ENCODE results near the gene MB21D2.
"Not testable (repeated sequence)": the region's sequence is repeated elsewhere in the genome, so short reads cannot be mapped to it uniquely, and the experiment has no call there.

The MB21D2 gene

DNA sequence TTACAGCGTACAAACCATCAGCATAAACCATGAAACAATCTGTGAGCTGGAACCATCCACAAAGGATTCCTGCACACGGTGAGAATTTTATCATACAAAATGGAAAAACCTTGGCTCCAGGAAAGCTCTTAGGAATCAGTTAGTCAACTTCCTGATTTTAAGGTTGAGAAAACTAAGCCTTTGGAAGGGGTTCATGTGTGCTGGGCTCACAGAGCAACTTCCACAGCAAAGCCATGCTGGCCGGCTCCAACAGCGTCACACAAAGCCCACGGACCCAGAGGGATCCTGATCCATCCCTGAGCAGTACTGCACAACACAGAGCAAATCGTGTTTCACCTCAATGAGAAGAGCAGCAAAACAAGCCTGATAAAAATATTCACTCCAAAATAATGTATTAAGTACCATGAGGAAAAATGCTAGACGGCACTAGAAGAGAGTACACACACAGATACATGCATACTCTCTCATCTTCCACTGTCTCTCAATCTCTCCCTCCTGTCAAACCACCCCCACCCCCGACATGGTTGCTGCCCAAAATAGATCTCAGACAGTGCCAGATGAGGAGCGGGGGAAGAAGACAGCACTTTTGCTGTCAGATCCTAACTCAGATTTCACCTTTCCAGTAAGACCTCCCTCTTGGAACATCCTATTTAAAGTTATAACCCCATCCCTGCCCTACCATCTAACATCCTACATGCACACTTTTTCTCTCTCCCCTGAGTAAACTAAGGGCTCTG is 58.6 kb downstream of the MB21D2 start:
- no peak for DNase-seq

DNA sequence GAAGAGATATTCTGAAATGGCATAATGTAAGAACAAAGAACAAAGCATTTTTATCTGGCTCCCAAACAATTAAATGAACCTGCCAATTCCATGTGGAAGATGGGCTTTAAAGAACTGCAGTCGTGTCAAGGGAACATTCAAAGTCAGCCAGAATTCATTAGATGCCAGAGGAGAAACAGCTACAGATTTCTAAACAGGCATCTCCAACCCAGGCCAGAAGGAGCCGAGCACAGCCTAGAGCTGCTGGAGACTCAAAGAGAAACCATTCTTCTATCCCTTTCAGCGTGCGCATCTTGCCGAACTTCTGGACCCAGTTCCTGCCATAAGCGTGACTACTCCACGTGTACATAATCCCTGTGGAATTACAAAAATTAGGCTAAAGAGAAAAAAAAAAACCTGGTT is 60.4 kb downstream of the MB21D2 start:
- no peak for DNase-seq

DNA sequence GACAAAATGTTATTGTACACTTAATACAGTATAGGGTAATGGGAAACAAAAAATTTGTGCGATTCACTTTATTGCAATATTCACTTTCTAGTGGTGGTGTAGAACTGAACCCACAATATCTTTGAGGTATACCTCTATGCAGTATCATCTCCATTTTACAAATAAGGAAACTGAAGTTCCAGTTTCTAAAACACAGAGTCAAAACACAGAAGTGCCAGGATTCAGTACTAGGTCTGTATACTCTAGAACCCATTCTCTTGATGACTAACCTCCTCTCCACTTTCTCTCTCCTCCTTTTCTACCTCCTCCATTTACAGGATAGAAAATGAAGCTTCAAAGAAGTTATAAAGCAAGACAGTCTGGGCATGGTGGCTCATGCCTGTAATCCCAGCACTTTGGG is 62.2 kb downstream of the MB21D2 start:
- DNase-seq: no peak

DNA sequence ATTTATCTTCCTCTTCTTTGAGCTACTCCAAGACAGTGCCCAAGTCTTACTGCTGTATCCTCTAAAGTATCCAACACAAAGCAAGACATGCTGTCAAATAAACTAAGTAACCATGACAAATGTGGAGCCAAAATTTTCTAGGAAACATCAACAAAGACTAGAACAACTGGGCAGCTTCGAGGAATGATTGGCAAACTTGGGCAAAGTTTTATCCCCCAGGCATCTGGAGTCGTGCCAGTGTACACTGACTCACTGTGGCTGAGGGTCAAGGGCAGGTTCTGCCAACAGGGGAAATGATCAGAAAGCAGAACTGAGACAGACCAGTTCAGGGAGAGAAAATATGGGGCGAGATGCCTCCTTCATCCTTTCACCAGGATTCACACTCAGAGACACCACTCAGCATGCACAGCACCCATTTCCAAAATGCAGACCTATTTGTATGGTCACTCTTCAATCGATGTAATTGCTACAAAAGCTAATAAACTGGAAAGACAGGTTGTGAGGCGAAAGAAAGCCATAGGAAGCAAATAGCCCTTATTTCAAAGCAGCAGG is 65.8 kb downstream of the MB21D2 start:
- no peak for DNase-seq

DNA sequence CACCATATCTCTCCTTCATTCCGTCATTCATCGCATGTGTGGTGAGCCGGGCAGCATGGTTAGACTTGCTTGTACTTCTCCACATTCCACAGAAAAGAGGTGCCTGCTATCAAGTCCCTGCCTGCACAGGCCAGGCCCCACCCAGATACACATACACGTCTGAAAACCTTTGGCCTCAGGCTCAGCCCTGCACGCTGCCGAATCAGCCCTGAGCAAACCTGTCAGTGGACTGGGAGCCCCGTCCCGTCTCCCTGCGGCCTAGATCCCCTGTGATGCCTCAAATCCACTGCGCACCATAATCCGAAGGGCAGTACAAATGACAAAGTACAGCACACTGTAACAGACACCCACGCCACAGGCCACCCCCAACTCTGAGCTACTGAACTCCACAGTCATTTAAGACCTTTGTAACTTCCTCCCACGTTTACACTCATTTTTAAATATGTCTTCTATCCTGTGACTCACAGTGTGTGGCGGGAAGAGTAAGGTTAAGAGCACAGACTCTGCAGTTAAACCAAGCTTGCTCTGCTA is 67.1 kb downstream of the MB21D2 start:
- no peak for DNase-seq

DNA sequence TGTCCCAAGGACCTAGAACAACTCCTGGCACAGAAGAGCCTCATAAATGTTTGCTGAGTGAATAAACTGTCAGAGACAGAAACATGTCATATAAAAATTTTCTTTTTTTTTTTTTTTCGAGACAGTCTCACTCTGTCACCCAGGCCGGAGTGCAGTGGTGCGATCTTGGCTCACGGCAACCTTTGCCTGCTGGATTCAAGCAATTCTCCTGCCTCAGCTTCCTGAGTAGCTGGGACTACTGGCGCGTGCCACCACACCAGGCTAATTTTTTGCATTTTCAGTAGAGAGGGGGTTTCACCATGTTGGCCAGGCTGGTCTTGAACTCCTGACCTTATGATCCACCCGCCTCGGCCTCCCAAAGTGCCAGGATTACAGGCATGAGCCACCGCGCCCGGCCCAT is 67.8 kb downstream of the MB21D2 start:
- not testable (repeated sequence) for DNase-seq

DNA sequence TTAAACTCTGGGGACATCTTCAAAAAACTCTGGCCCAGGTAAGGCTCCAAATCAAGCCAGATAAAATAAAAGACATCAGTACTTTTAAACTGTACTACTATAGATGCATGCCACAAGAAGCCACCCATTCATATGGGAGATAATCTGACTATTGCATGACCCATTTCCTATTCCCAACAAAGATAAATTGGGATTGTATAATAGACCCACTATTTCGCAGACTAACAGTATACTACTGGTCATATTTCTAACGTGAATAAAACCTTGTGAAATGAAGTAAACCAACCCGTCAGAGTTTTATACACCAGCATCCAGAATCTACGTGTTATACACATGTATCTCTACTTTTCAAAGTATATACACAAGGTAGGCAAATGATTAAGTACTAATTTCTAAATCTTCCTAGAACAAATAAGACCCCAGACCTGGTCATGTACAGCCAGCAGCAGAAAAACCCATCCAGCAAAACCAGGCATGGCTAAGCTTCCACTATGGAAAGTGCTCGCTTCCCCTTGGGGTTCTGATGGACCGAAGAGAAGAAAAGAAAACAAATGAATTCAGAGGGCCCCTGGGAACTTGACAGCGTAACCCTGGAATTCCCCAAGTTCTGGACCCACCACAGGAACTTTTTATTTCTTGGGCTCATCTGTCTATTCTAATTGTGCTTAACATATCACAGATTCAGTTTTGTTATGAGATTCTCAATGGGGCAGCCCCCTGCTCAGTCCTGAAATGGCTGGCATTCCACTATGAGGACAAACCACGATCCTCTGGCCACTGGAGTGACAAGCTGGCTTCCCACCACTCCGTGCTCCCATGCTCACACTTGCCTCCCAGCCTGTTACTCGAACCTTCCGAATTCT is 69.1 kb downstream of the MB21D2 start:
- DNase-seq: no peak

DNA sequence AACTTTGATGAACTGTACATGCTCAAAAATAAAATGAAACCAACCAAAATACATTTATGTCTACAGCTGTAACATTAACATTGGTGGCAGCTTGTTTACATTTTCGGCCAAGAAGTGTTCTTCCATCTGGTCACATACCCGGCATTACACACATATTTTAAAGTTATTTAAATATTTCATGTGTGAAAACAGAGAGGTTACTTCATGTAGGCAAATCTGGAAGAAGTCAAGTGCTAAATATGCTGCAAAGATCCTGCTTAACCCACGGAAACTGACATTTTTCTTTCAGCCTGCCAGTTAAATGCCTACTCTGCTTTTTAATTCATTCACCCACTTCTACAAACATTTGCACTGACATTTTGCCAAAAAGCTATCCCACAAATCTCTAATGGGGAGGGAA is 69.7 kb downstream of the MB21D2 start:
- DNase-seq: peak; percentile 30

DNA sequence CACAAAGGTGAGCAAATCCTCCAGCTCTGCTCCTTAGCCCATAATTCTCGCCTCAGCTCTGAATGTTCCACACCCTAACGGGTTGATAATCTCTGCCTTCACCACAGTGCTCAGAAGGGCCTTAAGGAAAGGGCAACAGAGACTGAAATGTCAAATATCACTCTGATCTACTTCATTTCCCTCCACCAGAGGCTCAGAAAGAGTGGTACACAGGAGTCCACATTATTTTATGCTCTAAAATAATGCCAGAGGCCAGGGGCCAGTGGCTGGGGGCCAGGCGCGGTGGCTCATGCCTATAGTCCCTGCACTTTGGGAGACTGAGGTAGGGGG is 72.2 kb downstream of the MB21D2 start:
- no peak for DNase-seq

DNA sequence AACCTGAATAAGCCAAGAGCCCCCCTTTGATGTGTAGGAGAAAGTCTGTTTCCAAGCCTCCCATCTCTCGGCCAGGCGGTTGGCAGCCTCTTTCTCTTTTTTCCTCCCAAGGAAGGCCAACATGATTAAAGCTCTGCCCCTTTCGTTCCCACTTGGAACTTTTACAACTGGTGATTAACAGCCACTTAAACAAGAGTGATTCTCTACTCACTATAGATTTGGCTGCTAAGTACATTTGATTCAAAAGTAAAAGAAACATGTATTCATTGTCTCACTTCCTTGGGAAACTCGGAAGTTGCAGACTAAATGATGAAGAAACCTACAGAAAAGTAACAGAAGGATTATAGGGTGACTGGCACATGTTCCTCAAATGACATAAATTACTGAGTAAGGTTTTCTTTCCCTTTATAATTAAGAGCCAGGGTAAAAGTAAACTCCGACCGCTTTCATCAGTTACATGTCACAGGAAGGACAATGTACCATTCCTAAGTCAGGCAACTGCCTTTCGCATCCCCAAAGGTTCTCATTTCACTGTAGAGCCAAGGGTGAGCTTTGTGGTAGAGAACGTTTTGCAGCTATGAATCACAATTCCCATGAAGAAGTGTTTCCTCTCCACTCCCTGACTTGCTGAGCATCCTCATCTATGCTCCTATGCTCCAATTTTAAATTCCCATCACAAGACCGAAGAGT is 72.7 kb downstream of the MB21D2 start:
- DNase-seq: no peak

DNA sequence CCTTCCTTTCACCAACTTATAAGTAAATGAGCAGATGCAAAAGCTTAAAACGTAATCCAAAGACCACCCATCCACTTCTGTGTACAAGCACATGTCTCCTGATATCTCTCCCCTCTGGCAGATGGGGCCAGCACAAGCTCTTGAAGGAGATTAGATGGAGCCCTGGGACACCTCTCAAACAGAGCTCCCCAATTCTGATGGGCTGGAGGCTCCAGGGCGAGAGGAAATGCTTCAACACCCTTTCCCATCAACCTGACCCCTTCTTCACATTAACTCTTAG is 73.2 kb downstream of the MB21D2 start:
- DNase-seq: no peak

DNA sequence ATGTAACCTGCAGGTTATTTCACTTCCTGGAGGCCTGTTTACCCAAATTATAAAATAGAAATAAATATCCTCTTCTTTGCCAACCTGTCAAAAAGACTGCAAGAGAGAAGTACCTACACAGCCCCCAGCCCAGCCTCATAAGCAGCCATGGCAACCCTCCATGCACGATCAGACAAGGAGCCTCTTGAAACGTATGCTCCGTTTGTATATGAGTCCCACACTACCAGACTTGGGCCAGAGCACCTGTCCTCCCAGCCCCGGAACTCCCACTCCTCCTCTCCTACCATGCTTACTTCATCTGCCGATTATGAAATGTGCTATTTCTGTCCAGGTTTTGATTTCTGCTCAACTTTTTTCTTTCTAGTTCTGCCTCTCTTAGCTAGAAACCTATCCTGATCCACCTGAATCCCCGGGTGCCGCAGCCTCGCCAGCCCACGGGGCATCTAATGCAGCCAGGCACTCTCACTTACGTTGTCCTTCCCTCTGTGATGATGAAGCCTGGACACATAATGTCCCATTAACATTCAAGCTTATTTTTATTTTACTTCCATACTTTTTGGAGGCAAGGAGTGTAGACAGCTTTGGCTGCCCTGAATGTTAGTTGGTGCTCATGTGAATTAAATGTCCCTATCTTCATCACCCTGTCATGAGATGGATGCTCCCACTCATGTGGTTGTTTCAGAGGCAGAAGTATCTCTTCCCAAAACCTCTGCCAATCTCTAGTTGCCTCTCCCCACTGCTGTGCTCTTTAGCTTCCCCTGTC is 73.8 kb downstream of the MB21D2 start:
- peak; percentile 51 for DNase-seq

DNA sequence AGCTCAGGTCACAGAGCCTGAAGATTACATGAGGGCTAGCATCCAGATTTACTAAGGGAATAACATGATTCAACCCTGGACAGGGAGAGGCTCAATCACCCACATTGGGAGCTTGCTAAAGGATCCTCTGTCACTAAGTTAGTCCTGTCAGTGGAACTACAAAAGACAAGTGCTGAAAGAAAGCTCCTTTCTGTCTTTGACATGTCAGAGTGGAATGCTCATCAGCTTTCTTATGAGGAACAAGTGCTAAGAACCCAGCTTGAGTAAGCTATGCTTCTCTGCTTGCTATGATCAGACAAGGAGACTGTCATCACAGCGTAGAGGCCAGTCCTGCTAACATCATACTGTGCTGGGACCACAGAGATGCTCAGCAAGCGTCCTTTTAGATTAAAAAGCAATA is 74.5 kb downstream of the MB21D2 start:
- no peak for DNase-seq

DNA sequence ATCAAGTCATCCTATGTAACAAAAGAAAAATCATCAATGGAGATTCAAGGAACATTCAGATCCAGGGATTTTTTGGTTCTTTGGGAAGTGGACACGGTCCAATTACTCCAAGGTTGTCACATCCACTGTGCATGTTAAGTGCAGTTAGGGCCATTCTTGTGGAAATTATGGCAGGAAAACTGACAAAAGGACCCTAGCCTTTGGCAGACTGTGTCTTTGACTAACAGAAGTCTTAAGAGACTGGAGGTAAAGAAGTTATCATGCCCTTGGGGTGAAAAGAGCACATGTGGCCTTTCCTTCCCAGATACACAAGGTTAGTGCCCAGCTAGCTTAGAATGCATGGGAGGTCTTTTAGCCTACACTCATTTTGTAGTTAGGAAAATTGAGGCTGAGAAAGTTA is 74.9 kb downstream of the MB21D2 start:
- no peak for DNase-seq

DNA sequence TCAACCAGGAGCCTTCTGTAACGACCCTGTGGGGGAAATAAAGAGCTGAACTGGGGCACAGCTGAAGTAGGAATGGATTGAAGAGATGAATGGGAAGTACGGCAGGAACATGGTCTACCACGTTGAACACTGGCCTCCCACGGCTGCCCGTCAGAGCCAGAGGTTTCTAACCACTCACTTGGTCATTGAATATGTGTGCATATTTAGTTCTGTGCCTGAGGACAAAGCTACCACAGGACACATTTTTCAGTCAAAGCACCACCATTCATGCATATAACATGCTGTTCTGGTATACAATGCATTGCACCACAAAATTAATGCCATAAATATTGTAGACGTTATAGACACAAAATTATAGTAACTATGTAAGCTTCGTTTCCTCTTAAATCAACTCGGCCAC is 75.5 kb downstream of the MB21D2 start:
- DNase-seq: no peak

DNA sequence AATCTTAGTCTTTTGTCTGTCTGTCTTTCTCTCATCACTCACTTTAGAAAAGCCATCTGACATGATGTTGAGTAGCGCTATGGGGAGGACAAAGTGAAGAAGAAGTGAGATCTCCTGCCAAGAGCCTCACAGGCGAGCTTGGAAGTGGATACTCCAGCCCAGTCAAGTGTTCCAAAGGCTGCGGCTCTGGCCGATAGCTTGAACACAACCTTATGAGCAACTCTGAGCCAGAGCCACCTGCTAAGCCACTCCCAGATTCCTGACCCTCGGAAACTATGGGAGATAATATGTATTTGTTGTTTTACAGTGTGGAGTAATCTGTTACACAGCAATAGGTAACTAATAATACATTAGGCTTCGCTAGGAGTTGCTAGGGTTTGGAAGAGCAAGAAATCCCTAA is 76.2 kb downstream of the MB21D2 start:
- DNase-seq: no peak

DNA sequence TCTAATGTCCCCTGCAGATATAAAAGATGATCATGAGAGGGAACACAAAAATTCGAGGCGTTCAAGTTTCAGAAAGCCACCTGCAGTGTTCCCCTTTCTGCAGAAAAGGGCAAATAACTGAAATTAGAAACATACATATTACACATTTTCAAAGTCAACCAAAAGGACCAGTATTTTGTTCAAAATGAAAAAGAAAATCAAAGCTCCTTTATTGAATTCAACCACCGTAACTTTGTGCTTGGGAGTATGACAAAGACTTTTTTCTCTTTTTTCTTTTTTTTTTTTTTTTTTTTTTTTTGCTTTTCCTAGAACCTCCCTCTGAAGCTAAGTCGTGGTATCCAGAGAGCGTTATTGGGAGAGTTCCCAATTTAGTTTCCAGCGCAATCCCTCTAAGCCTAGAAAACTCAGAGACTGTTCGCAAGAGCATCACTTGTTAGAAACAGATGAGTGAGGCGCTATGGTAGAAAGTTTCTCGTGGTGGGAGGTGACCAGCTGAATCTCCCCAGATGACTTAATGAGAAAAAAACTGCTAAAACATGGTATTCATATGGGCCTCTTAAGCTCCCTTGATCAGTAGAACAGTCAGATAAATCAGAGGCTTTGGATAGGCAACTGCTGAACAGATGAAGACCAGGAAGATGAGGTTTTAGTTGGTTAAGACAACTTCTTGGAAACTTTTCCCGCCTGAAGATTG is 77.4 kb downstream of the MB21D2 start:
- DNase-seq: no peak

DNA sequence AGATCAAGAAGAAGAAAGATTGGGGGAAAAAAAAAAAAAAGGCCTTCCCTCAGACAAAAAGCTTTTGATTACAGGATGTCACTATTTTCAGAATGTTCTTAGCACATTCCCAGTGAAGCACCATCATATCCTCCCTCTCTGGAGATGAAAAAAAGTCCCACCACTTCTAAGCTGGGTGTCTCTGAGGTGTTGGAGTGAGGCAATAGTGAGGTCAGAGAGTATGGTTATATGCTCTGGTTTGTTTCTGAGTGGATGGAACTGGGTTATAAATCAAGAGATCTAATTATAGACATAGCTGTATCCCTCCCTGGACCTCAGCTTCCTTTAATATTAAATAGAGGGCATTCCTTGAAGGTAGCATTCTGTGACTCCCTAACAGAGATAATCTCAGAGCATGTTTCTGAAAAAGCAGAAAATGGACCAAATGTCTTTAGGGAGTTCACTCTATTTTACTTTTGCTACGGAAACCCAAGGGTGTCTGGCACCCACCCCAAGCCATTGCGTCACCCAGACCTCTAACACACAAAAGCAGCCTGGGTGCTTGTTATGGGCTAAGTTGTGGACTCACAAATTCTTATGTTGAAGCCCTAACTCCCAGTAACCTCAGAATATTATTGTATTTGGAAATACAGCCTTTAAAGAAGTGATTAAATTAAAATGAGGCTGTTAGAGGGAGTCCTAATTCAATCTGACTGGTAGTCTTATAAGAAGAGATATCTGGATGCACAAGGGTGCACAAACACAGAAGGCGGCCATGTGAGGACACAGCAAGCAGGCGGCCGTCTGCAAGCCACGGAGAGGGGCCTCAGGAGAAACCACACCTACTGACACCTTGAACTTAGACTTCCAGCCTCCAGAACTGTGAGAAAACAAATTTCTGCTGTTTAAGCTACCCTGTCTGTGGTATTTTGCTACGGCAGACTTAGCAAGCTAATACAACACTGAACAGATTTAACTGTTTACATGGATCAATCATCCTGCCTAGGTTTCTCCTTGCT is 81.5 kb downstream of the MB21D2 start:
- DNase-seq: no peak

DNA sequence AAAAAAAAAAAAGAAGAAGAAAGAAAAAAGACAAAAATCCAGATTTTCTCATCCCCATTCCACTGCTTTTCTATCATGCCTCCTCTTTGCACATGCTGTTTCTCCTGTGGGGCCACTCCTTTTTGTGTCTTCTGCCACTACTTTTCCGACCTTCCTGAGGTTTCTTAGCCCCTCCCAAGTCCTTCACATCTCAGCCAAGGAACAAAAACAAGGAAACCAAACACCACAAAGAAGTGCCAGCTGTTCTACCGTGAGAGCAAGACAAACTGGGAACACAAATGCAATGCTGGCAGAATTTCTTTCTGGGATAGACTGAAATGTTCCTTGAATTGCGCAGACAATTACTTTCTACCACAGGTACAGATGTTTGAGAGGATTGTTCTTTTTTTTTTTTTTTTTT is 83.2 kb downstream of the MB21D2 start:
- no peak for DNase-seq

DNA sequence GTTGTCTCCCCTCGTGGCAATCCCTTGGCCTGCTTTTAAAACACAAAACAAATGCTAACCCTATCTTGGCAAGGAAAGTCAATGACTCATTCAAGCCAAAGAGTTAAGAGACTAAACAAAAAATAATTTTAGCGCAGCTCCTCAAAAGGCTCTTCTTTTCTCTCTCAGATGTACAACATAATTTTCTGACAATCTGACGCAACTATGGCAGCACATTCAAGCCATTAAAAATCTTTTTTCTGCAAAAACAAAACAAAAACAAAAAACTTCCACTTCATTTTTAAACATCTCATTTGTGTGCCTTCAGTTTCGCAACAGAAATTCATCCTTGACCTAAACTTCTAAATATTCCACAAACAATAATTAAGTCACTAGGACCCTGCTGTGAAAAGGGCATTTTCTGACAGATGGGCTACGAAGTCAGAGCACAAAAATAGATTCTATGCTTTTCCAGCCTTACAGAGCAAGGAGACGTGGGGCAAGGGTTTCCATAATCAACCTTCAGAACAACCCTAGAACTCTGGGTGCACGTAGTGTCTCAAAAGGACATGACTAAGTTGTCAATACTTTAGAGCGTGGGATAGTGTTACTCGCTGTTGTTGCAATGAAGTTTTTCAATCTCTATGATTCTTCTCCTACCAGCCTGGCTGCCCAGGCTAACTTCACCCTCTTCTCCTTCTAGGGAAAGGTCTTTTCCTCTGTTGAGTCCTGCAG is 84.3 kb downstream of the MB21D2 start:
- no peak for DNase-seq

Measured in NCI-H1092 treated with DMSO at 0.1 percent for 48 hours (cell line).